Neural crest cell (in vitro differentiated cells): Measurements from ENCODE around the gene SUPT4H1. TPM values are rescaled to one million over a fixed set of nuclear protein-coding genes. Genes with fewer than 3 reads are reported as not detected.

ENCODE experiments used
- DNase-seq: peaks from one replicate; pipeline ENCODE4 v3.0.0; 2021; ENCODE audit warnings: low read depth, mixed read lengths, low spot score
- H3K27ac Mint-ChIP-seq: one replicate; pipeline ENCODE4 v1.8.0; 2021; ENCODE audit warnings: mild to moderate bottlenecking, mixed read lengths; ENCODE audit not compliant: unreplicated experiment
- H3K27me3 Mint-ChIP-seq: 2 replicates; pipeline ENCODE4 v1.8.0; 2021; ENCODE audit warnings: low read depth, mild to moderate bottlenecking, mixed read lengths
- H3K36me3 Mint-ChIP-seq: 2 replicates; pipeline ENCODE4 v1.8.0; 2021; ENCODE audit warnings: low read depth, mild to moderate bottlenecking, mixed read lengths
- H3K4me1 Mint-ChIP-seq: 2 replicates; pipeline ENCODE4 v1.8.0; 2021; ENCODE audit warnings: mixed read lengths
- H3K4me3 Mint-ChIP-seq: one replicate; pipeline ENCODE4 v1.8.0; 2021; ENCODE audit warnings: mild to moderate bottlenecking, mixed read lengths
- H3K9me3 Mint-ChIP-seq: 2 replicates; pipeline ENCODE4 v1.8.0; 2021; ENCODE audit warnings: mixed read lengths
- total RNA-seq: library from RNA; stranded (reverse); gene quantifications from 2 replicates; pipeline ENCODE4 v1.2.1, GENCODE V29; 2021
- TF ChIP-seq, protein P1 (sequence below): fragments of 200-600 bp; sonication (generic); conservative IDR thresholded peaks from 2 replicates; pipeline ENCODE4 v1.5.0; 2021; ENCODE audit warnings: antibody characterized with exemption, mild to moderate bottlenecking

Gene SUPT4H1
- total RNA-seq, 1 donor from 2014 or later = 83.8 TPM

DNA sequence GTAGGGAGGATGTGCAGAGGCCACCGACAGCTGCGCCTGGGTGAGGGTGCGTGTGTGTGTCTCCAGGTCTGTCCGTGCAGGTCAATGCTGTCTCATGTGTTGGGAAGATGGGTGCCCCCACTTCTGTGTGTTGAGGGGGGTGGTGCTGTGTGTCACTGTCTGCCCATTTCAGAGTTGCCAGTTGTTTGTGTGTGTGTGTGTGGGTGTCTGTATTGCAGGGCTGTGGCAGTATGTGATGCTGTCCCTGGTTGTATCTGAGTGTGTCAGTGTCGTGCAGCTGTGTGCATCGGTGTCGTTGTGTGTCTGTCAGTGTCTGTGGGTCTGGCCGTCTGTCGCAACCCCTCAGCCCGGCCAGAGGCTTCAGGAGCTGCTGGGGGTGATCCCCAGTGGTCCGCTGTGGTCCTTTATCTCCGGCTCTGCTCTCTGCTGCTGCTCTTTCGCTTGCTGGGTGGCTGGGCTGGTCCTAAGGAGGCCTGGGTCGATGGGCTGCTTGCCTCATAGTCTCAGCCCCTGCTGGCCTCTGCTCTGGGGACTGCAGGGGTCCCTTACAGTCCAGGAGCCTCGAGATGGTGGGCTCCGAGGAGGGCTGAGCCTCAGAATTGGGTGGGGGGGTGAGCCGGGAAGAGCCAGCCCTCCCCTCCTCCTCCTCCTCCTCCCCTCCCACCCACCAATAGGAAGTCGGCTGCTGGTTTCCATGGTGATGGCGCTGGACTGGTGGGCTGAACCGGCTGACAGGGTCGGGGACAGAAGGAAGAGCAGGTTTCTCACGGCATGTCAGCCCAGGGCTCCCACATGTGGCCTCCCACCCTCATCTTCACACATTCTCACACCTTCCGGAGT is 23.6 kb downstream of the SUPT4H1 start, which contains the start of gene TSPOAP1:
Gene TSPOAP1, minus strand, starts transcription at position 601 of the 840 bp plus-strand sequence. CDS start 875 bp downstream, outside the sequence.
- Mint-ChIP-seq H3K4me1 (peaks cover 40% of the 10 kb centered on the region), H3K4me3 (peak within 1 kb of the TSS; percentile 64), H3K9me3 (no peaks in the 10 kb centered on the region), H3K36me3 (no peaks in the 10 kb centered on the region), H3K27ac (peak within 1 kb of the TSS; percentile 63), H3K27me3 (no peaks in the 10 kb centered on the region)
- peak; percentile 58 for DNase-seq
- TF ChIP-seq, protein P1, sequence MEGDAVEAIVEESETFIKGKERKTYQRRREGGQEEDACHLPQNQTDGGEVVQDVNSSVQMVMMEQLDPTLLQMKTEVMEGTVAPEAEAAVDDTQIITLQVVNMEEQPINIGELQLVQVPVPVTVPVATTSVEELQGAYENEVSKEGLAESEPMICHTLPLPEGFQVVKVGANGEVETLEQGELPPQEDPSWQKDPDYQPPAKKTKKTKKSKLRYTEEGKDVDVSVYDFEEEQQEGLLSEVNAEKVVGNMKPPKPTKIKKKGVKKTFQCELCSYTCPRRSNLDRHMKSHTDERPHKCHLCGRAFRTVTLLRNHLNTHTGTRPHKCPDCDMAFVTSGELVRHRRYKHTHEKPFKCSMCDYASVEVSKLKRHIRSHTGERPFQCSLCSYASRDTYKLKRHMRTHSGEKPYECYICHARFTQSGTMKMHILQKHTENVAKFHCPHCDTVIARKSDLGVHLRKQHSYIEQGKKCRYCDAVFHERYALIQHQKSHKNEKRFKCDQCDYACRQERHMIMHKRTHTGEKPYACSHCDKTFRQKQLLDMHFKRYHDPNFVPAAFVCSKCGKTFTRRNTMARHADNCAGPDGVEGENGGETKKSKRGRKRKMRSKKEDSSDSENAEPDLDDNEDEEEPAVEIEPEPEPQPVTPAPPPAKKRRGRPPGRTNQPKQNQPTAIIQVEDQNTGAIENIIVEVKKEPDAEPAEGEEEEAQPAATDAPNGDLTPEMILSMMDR = no peak

- Mint-ChIP-seq H3K27ac (peak overlapping the region; percentile 58), H3K4me1 (peaks cover 40% of the 10 kb centered on the region), H3K36me3 (no peaks in the 10 kb centered on the region), H3K27me3 (no peaks in the 10 kb centered on the region), H3K9me3 (no peaks in the 10 kb centered on the region), H3K4me3 (peak overlapping the region; percentile 64)
- no peak for DNase-seq
- TF ChIP-seq, protein P1 = no peak
Measured at GRCh38 chr17:58327363-58328194, 24.4 kb downstream of the SUPT4H1 start.

- Mint-ChIP-seq H3K36me3 (no peaks in the 10 kb centered on the region), H3K27ac (no peak overlapping the region), H3K9me3 (no peaks in the 10 kb centered on the region), H3K4me1 (peaks cover 40% of the 10 kb centered on the region), H3K4me3 (peak overlapping the region; percentile 45), H3K27me3 (no peaks in the 10 kb centered on the region)
- TF ChIP-seq, protein P1 = no peak
- DNase-seq = no peak
Measured at GRCh38 chr17:58326609-58327362, 25.2 kb downstream of the SUPT4H1 start.

DNA sequence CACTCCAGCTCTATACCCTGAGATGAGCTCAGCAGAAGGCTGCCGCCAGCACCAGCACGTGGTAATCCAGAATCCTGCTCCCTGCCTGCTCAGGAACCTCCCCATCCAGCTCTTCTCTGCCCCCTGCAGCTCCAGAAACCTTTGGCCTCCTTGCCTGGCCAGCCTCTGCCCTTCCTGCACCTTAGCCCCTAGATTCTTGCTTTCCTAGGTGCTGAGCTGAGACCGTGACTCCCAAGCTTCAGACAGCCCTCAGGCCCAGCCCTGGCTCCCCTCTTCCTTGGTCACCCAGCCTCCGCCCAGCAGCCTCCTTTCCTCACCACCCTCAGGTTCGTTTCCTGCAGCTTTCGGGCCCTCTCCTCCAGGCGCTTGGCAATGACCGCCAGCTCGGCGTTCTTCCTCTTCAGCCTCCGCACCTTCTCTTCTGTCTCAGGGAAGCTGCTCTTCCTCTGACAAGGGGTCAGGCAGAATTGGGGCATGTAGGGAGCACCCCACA is 26.0 kb downstream of the SUPT4H1 start:
- Mint-ChIP-seq H3K27me3 (no peaks in the 10 kb centered on the region), H3K4me3 (peak overlapping the region; percentile 45), H3K4me1 (peaks cover 40% of the 10 kb centered on the region), H3K36me3 (peaks cover 2% of the 10 kb centered on the region), H3K9me3 (no peaks in the 10 kb centered on the region), H3K27ac (no peak overlapping the region)
- TF ChIP-seq, protein P1 = no peak
- DNase-seq = no peak

DNA sequence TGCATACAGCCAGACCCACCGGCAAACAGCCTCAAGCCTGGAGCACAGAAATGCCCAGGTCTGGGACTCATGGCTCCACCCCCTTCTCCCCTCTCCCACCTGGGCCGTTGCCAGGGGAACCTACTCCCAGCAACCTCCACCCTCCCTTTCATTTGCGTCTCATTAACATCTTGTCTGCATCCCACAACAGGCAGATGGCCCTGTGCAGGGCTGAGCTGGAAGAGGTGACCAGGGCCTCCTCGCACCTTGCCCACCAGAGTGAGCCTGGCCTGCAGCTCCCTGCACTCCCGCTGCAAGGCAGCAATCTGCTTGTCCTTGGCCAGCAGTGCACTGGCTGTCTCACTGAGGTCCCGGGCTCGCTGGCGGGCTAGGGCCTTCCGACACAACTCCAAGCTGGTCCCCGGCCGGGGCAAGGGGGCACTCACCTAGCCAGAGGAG is 26.7 kb downstream of the SUPT4H1 start:
- Mint-ChIP-seq H3K27me3 (no peaks in the 10 kb centered on the region), H3K4me1 (peaks cover 40% of the 10 kb centered on the region), H3K36me3 (peaks cover 2% of the 10 kb centered on the region), H3K27ac (no peak overlapping the region), H3K4me3 (peak overlapping the region; percentile 81), H3K9me3 (no peaks in the 10 kb centered on the region)
- no peak for DNase-seq
- TF ChIP-seq, protein P1 = no peak
